Measurements from ENCODE around the gene TTC34.

DNA sequence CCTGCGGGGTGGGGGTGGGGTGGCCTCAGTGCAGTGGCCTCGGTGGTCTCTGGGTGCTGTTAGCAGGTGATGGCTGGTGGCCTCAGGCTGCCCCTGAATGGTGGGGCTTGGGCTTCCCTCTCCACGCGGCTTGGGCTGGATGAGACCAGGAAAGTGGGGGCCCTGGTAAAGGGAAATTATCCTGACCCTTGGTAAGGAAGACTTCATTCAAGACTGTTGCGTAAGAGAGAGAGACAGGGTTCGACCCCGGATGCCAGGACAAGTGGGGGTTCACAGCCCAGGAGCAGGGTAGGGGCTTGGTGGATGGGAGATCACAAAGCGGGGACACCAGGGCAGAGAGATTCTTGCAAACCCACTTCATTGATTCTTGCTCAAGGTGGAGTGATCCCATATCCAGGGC lies 5.5 kb upstream of the TTC34 start:
- TF ChIP-seq, protein P1, sequence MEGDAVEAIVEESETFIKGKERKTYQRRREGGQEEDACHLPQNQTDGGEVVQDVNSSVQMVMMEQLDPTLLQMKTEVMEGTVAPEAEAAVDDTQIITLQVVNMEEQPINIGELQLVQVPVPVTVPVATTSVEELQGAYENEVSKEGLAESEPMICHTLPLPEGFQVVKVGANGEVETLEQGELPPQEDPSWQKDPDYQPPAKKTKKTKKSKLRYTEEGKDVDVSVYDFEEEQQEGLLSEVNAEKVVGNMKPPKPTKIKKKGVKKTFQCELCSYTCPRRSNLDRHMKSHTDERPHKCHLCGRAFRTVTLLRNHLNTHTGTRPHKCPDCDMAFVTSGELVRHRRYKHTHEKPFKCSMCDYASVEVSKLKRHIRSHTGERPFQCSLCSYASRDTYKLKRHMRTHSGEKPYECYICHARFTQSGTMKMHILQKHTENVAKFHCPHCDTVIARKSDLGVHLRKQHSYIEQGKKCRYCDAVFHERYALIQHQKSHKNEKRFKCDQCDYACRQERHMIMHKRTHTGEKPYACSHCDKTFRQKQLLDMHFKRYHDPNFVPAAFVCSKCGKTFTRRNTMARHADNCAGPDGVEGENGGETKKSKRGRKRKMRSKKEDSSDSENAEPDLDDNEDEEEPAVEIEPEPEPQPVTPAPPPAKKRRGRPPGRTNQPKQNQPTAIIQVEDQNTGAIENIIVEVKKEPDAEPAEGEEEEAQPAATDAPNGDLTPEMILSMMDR (IDR thresholded peaks at IDR 0.05; ENCODE audit: low read length) = no peak
- no peak for TF ChIP-seq EZH2 (IDR thresholded peaks at IDR 0.05; ENCODE audit: borderline replicate concordance, low read length)
